ENCODE measurements around the gene RCAN3.

- TF ChIP-seq CTCF (conservative IDR thresholded peaks at IDR 0.05; ENCODE audit: low read depth, low read length) (no peak), EZH2 (IDR thresholded peaks at IDR 0.05; ENCODE audit: low read length, unreplicated experiment) (no peak), EZH2phosphoT487 (IDR thresholded peaks at IDR 0.05; ENCODE audit: borderline replicate concordance, low read length) (no peak)
These were observed 26.1 kb downstream of the RCAN3 start for GRCh38 chr1:24528744-24529143.

All from PC-3 (cell line).